HepG2 (cell line): ENCODE data around the gene STMN3. TPM values are rescaled to one million over a fixed set of nuclear protein-coding genes. Genes with fewer than 3 reads are reported as not detected.

Experiments
- CREM ChIP-seq, 2 experiments: sonication (generic) in 1 of 2; formaldehyde crosslinking in 1 of 2; IDR thresholded peaks; 2 replicates each; pipeline versions ENCODE4 v1.4.0 to v1.6.1; 2016 to 2020; ENCODE audit warnings: antibody characterized with exemption in 1 of 2, mild to moderate bottlenecking in 1 of 2, missing genetic modification reagents in 1 of 2
- GATAD2A ChIP-seq: IDR thresholded peaks from 2 replicates; pipeline ENCODE4 v1.6.1; 2016
- GPN1 ChIP-seq: sonication (generic); formaldehyde crosslinking; IDR thresholded peaks from 2 replicates; pipeline ENCODE4 v1.5.1; 2020; ENCODE audit warnings: missing genetic modification reagents, borderline replicate concordance
- NR2F1 ChIP-seq, 2 experiments: fragments of 450-650 bp in 1 of 2; formaldehyde crosslinking in 1 of 2; IDR thresholded peaks; 2 replicates each; pipeline versions ENCODE4 v1.5.0 to v1.6.1; 2016 to 2020; ENCODE audit warnings: mild to moderate bottlenecking in 1 of 2, missing compliant biosample characterization in 1 of 2, missing genetic modification reagents in 1 of 2, moderate library complexity in 1 of 2
- RNF219 ChIP-seq: sonication (generic); formaldehyde crosslinking; IDR thresholded peaks from 2 replicates; pipeline ENCODE4 v1.5.0; 2020; ENCODE audit warnings: mild to moderate bottlenecking, missing genetic modification reagents
- RORA ChIP-seq: sonication (generic); formaldehyde crosslinking; IDR thresholded peaks from 2 replicates; pipeline ENCODE4 v1.5.0; 2020; ENCODE audit warnings: mild to moderate bottlenecking, missing genetic modification reagents, moderate library complexity
- SIN3A ChIP-seq: IDR thresholded peaks from 2 replicates; pipeline ENCODE4 v1.6.1; 2011; ENCODE audit warnings: low read depth, mild to moderate bottlenecking, control low read depth, low read length, borderline replicate concordance
- USF2 ChIP-seq, 2 experiments: sonication (generic) in 1 of 2; formaldehyde crosslinking in 1 of 2; IDR thresholded peaks; 2 replicates each; pipeline versions ENCODE4 v1.5.1 to v1.6.1; 2011 to 2020; ENCODE audit warnings: borderline replicate concordance in 1 of 2, low read depth in 1 of 2, low read length in 1 of 2, mild to moderate bottlenecking in 1 of 2, missing genetic modification reagents in 1 of 2, moderate library complexity in 1 of 2
- ZNF33B ChIP-seq: sonication (generic); formaldehyde crosslinking; IDR thresholded peaks from 2 replicates; pipeline ENCODE4 v1.5.1; 2020; ENCODE audit warnings: mild to moderate bottlenecking, missing genetic modification reagents
- ZNF562 ChIP-seq: sonication (generic); formaldehyde crosslinking; IDR thresholded peaks from 2 replicates; pipeline ENCODE4 v1.8.0; 2022; ENCODE audit warnings: missing genetic modification reagents, borderline replicate concordance
- ZNF629 ChIP-seq: sonication (generic); formaldehyde crosslinking; conservative IDR thresholded peaks from 2 replicates; pipeline ENCODE4 v1.5.0; 2020; ENCODE audit warnings: missing genetic modification reagents
- ZNF660 ChIP-seq: sonication (generic); formaldehyde crosslinking; IDR thresholded peaks from 2 replicates; pipeline ENCODE4 v1.5.1; 2020; ENCODE audit warnings: mild to moderate bottlenecking, low read depth, missing genetic modification reagents, borderline replicate concordance
- ZNF709 ChIP-seq: sonication (generic); formaldehyde crosslinking; IDR thresholded peaks from 2 replicates; pipeline ENCODE4 v1.5.0; 2020; ENCODE audit warnings: mild to moderate bottlenecking, missing genetic modification reagents
- ZNF777 ChIP-seq: sonication (generic); formaldehyde crosslinking; IDR thresholded peaks from 2 replicates; pipeline ENCODE4 v1.4.0; 2020; ENCODE audit warnings: missing genetic modification reagents
- ZSCAN31 ChIP-seq: sonication (generic); formaldehyde crosslinking; IDR thresholded peaks from 2 replicates; pipeline ENCODE4 v1.5.0; 2020; ENCODE audit warnings: low read depth, mild to moderate bottlenecking, missing genetic modification reagents
- polyA plus RNA-seq, 8 experiments: library from polyadenylated mRNA; depleted of rRNA in 3 of 8; stranded (reverse) in 7 of 8; unstranded in 1 of 8; fragments of >200 nt; fragmentation: Illumina TruSeq in 4 of 8; extraction: Trizol in 4 of 8; gene quantifications; 2 replicates each; pipeline versions ENCODE4 v1.2.1 to v1.2.3, GENCODE V29; 2011 to 2016; ENCODE audit warnings: low read depth in 4 of 8, missing spikeins in 1 of 8, mixed read lengths in 1 of 8; ENCODE audit not compliant: insufficient read depth in 1 of 8
- total RNA-seq, 5 experiments: library from RNA; depleted of rRNA; stranded (reverse); fragments of >200 nt; fragmentation: Illumina TruSeq; extraction: Trizol; gene quantifications; 2 replicates each; pipeline ENCODE4 v1.2.3, GENCODE V29; 2016; ENCODE audit warnings: low read depth in 1 of 5
- TF ChIP-seq, protein P1 (sequence below): sonication (generic); formaldehyde crosslinking; IDR thresholded peaks from 2 replicates; pipeline ENCODE4 v1.4.0; 2020; ENCODE audit warnings: mild to moderate bottlenecking, missing genetic modification reagents

Gene STMN3
- total and polyA plus RNA-seq, 2 of the 13 experiments (the other 11 are each of a cell fraction or from before 2014, with no cell fraction given): 21.0 to 48.3 TPM

GRCh38 chr20:63653041-63653973 is at the start of gene STMN3 (continued):
- TF ChIP-seq ZSCAN31 (CRISPR knock-in tag) (peak; percentile 89; the same call in 1 of the 2 replicates), CREM (IDR thresholded peaks at IDR 0.05) (no peak), CREM (CRISPR knock-in tag; IDR thresholded peaks at IDR 0.05) (peak; percentile 72), ZNF777 (peak; percentile 82), RORA (CRISPR knock-in tag) (no peak), ZNF709 (peak; percentile 95), GATAD2A (peak; percentile 84), ZNF562 (peak; percentile 55; the same call in 1 of the 2 replicates), ZNF629 (CRISPR knock-in tag) (peak; percentile 74), GPN1 (peak; percentile 99), RNF219 (CRISPR knock-in tag) (no peak), SIN3A (peak; percentile 100), ZNF660 (CRISPR knock-in tag) (peak; percentile 96; the same call in 1 of the 2 replicates), ZNF33B (no peak), USF2 (IDR thresholded peaks at IDR 0.05; ENCODE audit: low read depth, low read length) (no peak), USF2 (CRISPR knock-in tag; IDR thresholded peaks at IDR 0.05; ENCODE audit: borderline replicate concordance) (no peak), NR2F1 (CRISPR knock-in tag; IDR thresholded peaks at IDR 0.05) (peak in 1 of 2 experiments; percentile 76; a peak in 2 of 4 replicates)
- TF ChIP-seq, protein P1, sequence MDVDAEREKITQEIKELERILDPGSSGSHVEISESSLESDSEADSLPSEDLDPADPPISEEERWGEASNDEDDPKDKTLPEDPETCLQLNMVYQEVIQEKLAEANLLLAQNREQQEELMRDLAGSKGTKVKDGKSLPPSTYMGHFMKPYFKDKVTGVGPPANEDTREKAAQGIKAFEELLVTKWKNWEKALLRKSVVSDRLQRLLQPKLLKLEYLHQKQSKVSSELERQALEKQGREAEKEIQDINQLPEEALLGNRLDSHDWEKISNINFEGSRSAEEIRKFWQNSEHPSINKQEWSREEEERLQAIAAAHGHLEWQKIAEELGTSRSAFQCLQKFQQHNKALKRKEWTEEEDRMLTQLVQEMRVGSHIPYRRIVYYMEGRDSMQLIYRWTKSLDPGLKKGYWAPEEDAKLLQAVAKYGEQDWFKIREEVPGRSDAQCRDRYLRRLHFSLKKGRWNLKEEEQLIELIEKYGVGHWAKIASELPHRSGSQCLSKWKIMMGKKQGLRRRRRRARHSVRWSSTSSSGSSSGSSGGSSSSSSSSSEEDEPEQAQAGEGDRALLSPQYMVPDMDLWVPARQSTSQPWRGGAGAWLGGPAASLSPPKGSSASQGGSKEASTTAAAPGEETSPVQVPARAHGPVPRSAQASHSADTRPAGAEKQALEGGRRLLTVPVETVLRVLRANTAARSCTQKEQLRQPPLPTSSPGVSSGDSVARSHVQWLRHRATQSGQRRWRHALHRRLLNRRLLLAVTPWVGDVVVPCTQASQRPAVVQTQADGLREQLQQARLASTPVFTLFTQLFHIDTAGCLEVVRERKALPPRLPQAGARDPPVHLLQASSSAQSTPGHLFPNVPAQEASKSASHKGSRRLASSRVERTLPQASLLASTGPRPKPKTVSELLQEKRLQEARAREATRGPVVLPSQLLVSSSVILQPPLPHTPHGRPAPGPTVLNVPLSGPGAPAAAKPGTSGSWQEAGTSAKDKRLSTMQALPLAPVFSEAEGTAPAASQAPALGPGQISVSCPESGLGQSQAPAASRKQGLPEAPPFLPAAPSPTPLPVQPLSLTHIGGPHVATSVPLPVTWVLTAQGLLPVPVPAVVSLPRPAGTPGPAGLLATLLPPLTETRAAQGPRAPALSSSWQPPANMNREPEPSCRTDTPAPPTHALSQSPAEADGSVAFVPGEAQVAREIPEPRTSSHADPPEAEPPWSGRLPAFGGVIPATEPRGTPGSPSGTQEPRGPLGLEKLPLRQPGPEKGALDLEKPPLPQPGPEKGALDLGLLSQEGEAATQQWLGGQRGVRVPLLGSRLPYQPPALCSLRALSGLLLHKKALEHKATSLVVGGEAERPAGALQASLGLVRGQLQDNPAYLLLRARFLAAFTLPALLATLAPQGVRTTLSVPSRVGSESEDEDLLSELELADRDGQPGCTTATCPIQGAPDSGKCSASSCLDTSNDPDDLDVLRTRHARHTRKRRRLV: 0 out of 2 replicates have a peak, but pooled peaks have one; percentile 72
